GM19025 (cell line): Measurements from ENCODE around the gene FAM20C.
"Not testable (repeated sequence)": the region's sequence is repeated elsewhere in the genome, so short reads cannot be mapped to it uniquely, and the experiment has no call there.

Source experiments
- ATAC-seq: cut with Tn5 transposase; IDR thresholded peaks from one replicate; pipeline ENCODE4 v1.9.1; 2021; ENCODE audit warnings: mild to moderate bottlenecking, low read depth, moderate library complexity; ENCODE audit not compliant: unreplicated experiment

FAM20C gene

DNA sequence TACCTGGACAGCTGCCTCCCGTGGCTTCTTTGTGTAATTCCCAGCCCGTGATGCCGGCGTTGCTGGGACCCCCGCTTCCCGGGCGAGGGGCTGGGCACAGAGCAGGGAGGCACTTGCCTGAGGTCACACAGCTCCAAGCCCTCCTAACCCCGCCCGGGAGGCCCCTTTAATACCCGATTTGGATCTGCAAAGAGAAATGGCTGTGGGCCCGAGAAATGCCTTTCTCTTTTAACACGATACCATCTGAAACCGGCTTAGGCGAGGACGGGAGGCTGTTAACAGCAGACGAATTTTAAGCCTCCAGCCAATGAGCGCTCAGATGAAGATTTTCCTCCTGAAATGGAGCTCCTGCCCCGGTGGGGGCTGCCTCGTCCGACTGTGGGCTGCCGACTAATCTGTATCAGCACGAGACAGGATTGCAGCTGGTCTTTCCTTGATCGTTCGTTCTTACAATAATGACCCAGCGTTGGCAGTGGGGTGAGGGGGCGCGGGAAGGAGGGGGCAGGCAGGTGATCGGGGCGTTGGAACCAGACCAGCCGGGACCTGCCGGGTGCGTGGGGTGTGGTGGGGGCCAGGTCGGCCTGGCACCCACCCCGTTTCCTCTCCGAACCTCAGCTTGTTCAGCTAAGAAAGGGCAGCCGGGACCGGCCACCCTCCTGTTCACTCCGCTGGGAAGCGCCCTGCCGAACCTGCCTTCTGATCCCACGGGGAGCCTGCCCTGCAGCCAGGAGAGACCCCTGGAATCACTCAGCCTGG lies 61.4 kb downstream of the FAM20C start:
- no peak for ATAC-seq

DNA sequence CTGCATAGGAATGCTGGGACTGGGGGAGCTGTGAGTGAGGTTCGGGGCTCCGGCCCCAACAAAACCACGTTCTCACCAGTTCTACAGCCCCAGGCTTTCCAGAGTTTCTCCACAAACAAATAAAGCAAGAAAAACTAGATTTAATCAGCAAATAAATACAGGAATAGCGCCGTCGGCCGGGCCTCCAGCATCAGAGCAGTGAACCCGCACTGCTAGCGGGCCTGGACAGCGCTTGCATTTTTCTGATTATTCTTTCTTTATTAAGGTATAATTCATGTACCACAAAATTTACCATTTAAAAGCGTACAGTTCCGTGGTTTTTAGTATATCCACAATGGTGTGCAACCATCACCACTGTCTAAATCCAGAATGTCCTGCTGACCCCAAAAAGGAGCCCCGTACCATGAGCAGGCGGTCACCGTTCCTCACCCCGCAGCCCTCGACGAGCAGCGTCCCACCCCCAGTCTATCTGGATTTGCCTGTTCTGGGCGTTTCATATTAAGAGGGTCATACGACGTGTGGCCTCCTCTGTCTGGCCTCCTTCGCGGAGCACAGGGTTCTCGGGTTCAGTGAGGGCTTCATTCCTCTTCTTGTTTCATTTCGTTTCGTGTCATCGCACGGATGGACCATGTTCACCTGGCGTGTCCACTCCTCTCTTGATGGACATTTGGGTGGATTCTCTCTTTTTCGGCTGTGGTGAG lies 62.1 kb downstream of the FAM20C start:
- no peak for ATAC-seq

DNA sequence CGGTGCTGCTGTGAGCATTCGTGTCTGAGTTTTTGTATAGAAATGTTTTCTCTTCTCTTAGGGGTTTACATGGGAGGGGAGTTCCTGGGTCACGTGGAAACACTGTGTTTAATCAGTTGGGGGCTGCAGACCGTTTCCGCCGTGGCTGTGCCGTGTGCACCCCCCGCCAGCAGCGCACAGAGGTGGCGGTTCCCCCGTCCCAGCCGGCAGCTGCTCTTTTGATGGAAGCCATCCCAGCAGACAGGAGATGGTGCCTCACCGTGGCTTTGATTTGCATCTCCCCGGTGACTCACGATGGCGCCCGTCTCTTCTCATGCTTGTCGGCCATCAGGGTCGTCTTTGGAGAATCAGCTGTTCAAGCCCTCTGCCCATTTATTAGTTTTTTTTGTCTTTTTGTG lies 62.7 kb downstream of the FAM20C start:
- no peak for ATAC-seq

DNA sequence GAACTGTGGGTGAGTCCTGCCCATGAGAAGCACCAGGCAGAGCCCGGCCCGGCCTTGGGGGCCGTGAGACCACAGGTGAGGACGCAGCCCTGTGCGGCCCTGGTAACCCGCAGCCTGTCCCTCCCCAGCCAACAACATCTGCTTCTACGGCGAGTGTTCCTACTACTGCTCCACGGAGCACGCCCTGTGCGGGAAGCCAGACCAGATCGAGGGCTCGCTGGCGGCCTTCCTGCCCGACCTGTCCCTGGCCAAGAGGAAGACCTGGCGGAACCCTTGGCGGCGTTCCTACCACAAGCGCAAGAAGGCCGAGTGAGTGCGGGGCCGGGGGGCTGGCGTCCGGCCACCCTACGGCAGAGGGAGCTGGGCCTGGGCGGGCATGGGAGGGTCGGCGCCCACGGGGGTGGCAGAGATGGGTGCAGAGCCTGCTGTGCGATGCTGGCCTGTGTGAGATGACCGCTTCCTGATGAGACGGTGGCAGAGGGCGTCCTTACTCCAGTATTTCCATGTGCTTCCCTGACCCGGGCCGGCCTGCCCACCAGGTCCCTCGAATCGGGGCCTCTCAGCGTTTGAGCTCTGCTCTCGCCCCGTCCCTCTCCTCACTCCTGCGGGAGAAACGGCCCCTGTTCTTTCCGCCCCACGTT lies 63.5 kb downstream of the FAM20C start:
- no peak for ATAC-seq

DNA sequence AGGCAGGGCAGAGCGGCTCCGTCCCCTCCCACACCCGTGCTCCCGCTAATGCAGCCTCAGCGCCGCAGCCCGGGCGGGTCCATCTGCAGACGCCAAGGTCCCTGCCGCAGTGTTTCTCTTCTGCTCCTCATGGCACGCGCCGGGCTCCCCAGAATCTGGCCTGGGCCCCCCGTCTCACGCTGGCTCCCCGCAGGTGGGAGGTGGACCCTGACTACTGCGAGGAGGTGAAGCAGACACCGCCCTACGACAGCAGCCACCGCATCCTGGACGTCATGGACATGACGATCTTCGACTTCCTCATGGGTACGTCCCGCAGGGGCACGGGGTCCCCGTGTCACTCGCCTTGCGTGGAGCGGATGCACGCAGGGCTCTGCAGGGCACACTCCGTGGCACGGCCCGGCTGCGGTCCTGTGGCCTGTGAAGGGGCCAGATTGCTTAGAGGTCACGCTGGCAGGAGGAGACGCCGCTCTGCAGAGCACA lies 64.1 kb downstream of the FAM20C start:
- ATAC-seq = no peak

DNA sequence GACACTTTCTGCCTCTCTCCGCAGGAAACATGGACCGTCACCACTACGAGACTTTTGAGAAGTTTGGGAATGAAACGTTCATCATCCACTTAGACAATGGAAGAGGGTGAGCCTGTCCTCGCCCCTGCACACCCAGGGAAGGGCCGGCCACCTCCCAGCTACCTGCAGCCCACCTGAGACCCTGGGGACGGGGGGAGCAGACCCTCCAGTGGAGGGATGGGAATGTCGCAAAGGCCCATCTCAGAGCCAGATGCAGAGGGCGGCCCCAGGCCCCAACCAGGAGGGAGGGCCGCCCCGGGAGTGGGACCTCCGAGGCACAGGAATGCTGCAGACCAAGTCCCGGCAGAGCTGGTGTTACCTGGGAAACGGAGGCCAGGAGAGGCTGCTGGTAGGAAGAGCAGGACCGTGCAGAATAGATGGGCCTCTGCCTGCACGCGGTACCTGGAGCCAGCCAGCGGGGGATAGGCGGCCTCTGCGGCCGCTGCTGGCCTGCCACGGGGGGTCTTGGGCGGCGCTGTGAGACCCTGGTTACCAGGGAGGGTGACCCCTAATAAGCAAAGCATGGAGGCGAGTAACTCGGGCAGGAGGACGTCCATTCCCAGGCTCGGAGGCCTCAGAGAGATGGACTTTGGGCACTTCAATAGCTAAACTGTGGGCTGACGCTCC lies 64.7 kb downstream of the FAM20C start:
- no peak for ATAC-seq

DNA sequence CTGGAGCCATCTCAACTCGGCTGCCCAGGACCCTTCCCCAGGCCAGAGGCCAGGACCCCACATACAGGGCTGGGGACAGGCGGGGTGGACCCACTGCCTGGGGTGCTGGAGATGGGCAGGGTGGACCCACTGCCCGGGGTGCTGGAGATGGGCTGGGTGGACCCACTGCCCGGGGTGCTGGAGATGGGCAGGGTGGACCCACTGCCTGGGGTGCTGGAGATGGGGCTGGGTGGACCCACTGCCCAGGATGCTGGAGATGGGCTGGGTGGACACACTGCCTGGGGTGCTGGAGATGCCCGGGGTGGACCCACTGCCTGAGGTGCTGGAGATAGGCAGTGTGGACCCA lies 65.2 kb downstream of the FAM20C start:
- ATAC-seq = no peak

DNA sequence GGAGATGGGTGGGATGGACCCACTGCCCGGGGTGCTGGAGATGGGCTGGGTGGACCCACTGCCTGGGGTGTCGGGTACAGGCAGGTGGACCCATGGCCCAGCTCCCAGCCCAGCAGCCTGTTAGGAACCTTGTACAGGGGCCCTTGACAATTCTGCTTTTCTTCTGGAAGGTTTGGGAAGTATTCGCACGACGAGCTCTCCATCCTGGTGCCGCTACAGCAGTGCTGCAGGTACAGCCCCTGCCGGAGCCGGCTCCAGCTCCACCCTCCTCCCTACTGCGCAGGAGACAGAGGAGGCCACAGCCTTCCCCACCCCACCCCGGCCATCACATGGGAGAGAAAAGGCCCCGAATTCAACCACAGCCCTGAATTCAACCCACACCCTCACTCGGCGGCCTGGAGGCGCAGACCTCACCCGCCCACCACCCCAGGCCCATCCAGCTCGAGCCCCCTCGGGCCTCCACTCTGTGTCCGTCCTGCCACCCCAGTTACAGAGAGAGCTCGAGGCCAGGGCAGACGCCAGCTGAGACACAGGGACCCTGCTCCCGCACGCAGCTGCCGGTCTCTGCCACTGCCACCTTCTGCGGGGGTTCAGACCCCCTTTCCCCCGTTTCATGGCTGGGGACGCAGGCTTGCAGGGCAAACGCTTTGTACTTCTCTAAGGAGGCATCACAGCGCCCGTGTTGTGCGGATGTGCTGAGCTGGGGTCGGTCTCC lies 66.3 kb downstream of the FAM20C start:
- ATAC-seq = no peak

DNA sequence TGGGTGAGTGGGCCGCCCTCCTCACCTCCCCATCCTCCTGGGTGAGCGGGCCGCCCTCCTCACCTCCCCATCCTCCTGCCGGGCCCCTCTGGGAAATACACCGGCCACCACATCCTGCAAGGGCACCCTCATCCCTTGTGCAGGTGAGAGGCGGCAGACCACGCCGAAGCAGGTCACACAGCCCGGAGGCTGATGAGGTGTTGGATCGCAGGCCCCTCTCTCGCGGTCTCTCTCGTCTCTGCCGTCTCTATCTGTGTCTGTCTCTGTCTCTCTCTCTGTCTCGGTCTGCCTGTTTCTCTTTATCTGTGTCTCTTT lies 66.8 kb downstream of the FAM20C start:
- no peak for ATAC-seq

DNA sequence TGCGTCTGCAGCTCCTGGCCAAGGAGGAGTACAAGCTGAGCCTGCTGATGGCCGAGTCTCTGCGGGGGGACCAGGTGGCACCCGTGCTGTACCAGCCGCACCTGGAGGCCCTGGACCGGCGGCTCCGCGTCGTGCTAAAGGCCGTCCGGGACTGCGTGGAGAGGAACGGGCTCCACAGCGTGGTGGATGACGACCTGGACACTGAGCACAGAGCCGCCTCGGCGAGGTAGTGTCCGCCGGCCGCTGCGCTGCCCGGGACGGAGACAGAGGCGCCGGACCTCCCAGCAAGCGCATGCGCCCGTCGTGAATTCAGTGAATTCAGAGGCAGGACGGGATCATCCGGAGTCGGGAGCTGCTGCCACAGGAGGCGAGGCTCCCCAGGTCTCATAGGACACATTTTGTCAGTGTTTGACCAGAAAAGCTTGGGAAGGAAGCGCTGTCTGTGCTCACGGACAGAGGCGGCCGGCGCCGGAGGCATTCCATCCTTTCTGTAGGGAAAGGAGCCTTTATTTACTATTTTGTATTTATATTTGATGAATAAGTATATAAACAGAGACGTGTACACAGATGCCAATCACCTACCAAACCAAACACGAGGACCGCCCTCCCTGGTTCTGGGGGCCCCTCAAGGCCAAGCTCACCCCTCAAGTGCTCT lies 67.5 kb downstream of the FAM20C start:
- no peak for ATAC-seq

DNA sequence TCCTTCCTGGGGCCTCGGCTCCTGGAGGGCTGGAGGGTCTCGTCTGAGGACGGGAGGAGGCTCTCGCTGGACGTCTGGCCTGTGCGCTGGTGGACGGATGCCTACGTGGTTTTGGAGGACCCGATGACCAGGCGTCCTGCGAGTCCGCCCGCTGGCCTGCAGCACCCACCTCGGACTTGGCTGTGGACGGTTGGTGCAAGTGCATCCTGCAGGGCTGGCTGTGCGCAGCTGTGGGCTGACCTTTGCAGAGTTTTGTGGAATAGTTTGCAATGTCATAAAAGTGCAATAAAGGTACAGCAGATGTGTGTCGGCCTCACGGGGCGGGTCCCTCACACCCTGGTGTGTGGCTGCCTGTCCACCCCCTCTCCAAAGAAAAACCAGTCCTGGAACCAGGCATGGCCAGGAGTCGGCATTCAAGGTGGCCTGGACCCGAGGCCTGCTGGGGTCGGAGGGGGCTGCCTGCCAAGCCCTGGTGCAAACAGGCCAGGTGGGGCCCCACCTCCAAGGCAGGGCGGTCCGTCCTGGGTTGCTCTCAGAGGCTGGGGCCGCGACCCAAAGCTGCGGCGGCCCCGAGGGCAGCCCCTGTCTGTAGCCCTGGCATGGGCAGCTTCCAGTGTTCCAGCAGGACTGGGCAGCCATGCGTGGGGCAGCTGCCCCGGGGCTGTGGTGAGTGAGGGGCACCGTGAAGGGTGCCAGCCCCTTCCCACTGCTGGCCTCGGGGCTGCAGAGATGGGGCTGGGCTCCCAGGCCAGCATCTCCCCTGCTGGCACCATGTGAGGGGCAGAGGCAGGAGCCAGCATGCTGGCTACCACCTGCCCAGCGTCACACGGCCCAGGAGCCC lies 68.3 kb downstream of the FAM20C start:
- ATAC-seq = no peak

DNA sequence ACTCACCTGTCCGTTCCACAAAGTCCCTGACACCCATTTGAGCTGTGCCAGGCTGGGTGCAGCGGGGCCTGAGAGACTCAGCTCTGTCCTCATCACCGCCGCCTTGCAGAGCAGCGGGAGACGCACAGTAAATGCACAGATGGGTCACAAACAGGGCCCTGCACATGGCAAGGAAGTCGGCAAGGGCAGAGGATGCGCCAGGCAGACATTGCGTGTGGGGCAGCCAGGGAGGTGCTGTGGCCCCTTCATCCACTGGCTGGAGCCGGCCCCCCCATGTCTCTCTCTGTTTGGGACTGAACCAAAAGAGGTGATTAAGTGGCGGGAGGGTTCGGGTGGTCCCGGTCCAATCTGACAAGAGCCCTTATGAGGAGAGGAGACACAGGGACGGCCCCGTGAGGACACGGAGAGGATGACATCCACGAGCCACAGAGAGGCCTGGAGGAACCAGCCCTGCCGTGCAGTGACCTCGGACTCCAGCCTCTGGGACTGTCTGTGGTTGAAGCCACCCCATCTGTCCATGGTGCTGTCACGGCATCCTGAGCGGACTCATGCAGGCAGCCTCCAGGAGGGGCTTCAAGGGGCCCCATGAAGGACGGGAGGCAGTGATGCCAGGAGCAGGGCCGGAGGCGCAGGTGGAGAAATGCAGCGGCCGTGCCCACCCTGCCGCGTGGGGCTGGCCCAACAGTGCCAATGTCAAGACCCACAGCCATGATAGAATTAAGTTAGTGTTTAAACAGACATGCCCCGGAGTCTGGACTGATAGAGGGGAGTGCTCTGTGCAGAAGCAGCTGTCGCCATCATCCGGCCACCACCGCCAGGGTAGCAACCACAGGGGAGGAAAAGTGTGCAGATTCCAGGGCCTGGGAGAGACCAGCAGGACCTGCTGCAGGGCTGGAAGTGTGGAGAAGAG lies 69.2 kb downstream of the FAM20C start:
- ATAC-seq = no peak

DNA sequence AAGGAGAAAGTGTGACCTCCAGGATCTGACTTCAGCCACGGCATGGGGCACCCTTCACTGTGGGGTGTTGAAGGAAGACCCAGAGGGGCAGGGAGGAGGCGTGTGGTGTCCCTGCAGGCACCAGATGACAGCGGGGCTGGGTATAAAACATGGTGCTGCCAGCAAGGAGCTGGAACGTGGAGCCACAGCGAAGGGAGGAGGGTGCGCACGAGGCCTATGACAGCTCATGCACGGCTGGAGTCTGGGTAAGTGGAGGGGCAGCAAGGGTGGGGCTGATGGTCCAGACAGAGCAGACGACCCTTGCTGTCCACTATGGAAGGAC lies 69.8 kb downstream of the FAM20C start:
- ATAC-seq = no peak

DNA sequence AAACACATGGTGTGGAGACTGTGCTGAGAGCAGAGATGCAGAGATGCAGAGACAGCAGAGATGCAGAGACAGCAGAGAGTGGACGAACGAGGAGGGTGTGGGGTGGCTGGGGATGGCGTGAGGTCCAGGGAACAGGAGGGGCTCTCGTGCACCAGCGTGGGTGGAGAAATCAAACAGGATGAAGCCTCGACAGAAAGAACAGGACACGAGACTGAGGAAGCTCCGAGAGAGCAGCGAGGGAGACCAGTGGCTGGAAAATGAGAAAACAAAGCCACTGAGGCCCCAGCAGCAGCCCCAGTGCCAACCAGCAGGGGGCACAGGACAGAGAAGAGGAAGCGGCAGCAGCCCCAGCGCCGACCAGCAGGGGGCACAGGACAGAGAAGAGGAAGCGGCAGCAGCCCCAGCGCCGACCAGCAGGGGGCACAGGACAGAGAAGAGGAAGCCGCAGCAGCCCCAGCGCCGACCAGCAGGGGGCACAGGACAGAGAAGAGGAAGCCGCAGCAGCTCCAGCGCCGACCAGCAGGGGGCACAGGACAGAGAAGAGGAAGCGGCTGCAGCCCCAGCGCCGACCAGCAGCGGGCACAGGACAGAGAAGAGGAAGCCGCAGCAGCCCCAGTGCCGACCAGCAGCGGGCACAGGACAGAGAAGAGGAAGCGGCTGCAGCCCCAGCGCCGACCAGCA lies 70.4 kb downstream of the FAM20C start:
- not testable (repeated sequence) for ATAC-seq

DNA sequence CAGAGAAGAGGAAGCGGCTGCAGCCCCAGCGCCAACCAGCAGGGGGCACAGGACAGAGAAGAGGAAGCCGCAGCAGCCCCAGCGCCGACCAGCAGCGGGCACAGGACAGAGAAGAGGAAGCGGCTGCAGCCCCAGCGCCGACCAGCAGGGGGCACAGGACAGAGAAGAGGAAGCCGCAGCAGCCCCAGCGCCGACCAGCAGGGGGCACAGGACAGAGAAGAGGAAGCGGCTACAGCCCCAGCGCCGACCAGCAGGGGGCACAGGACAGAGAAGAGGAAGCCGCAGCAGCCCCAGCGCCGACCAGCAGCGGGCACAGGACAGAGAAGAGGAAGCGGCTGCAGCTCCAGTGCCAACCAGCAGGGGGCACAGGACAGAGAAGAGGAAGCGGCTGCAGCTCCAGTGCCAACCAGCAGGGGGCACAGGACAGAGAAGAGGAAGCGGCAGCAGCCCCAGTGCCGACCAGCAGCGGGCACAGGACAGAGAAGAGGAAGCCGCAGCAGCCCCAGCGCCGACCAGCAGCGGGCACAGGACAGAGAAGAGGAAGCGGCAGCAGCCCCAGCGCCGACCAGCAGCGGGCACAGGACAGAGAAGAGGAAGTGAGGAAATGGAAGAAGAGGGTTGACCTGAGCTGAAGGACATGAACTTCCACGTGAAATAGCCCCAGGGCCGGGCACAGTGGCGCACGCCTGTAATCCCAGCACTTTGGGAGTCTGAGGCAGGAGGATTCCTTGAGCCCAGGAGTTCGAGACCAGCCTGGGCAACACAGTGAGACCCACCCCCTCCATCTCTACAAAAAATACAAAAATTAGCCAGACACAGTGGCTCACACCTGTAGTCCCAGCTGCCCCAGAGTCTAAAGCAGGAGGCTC lies 71.3 kb downstream of the FAM20C start:
- not testable (repeated sequence) for ATAC-seq

DNA sequence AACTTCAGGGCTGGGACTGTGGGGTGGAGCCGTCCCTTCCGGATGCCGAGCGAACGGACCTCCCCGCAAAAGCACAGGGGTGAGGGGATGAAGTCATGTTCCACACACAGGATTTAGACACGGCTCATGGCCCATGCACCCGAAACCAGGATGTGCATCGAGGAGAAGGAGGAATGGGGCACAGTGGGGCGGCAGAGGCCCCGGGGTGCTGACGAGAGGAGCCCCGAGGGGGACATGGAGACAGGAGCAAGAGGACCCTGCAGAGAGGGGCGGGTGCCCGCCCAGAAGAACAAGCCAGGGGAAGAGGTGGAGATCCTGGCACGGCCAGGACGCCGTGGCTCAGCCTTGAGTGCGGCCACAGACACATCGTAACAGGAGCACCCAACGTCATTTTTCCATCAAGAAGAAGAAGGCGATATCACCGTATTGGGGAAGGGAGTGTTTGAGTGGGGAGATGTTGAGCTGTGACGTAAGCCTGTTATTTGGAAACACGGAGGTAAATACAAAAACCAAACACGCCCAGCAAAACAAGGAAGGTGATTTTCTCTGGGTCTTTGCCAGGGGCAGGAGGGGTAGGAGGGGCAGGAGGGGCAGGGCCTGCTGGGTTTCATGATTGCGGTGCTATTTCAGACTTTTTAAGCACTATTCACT lies 72.3 kb downstream of the FAM20C start:
- ATAC-seq = no peak
